Tibial nerve (tissue), 4 donors: ENCODE results near the gene PLA2G2A. TPM values are rescaled to one million over a fixed set of nuclear protein-coding genes. Genes with fewer than 3 reads are reported as not detected.
"Not testable (repeated sequence)": the region's sequence is repeated elsewhere in the genome, so short reads cannot be mapped to it uniquely, and the experiment has no call there.

ENCODE experiments used
- DNase-seq, 2 donors: peaks; one replicate each; pipeline ENCODE4 v3.0.0-alpha.2; 2019; ENCODE audit warnings: low spot score in 2 of 2
- H3K27ac ChIP-seq, 4 donors: fragments of 200-600 bp; sonication (generic) in 3 of 4; one replicate each; pipeline ENCODE4 v1.5.1; 2017 to 2019; ENCODE audit warnings: mild to moderate bottlenecking in 1 of 4
- H3K27me3 ChIP-seq, 2 donors: fragments of 200-600 bp; sonication (generic) in 1 of 2; one replicate each; pipeline versions ENCODE4 v1.5.1 to v1.6.0; 2017 to 2019
- H3K36me3 ChIP-seq, 3 donors: fragments of 200-600 bp; sonication (generic); one replicate each; pipeline ENCODE4 v1.5.1; 2018 to 2019
- H3K4me1 ChIP-seq, 4 donors: fragments of 200-600 bp; sonication (generic) in 3 of 4; one replicate each; pipeline ENCODE4 v1.5.1; 2017 to 2019
- H3K4me3 ChIP-seq, 4 donors: fragments of 200-600 bp; sonication (generic) in 3 of 4; one replicate each; pipeline ENCODE4 v1.5.1; 2017 to 2019; ENCODE audit warnings: mild to moderate bottlenecking in 1 of 4, moderate library complexity in 1 of 4
- H3K9me3 ChIP-seq, 4 donors: fragments of 200-600 bp; sonication (generic) in 3 of 4; one replicate each; pipeline ENCODE4 v1.5.1; 2017 to 2019
- CTCF ChIP-seq, 5 experiments: fragments of 200-600 bp in 3 of 5; fragments of 450-650 bp in 2 of 5; sonication (generic) in 3 of 5; IDR thresholded peaks; one replicate each; pipeline ENCODE4 v1.5.1; 2016 to 2019; ENCODE audit warnings: antibody characterized with exemption in 5 of 5, mild to moderate bottlenecking in 3 of 5, moderate library complexity in 2 of 5
- EP300 ChIP-seq, 2 donors: sonication (generic); formaldehyde crosslinking; IDR thresholded peaks; one replicate each; pipeline ENCODE4 v1.6.1; 2017; ENCODE audit warnings: antibody characterized with exemption in 2 of 2, mild to moderate bottlenecking in 1 of 2
- POLR2A ChIP-seq, 2 donors: fragments of 450-650 bp; IDR thresholded peaks; one replicate each; pipeline ENCODE4 v1.6.1; 2017; ENCODE audit warnings: antibody characterized with exemption in 2 of 2, mild to moderate bottlenecking in 2 of 2, moderate library complexity in 2 of 2
- WGBS, 2 donors: methylation state at CpG; one replicate each; pipeline ENCODE4 v1.1.5; 2018; 5-methylcytosine and 5-hydroxymethylcytosine counted together
- total RNA-seq, 4 donors: library from RNA; depleted of rRNA; stranded (reverse); fragments of >200 nt; gene quantifications; one replicate each; pipeline ENCODE4 v1.1.0, GENCODE V29; 2016

Gene PLA2G2A
- total RNA-seq, 4 donors from 2014 or later, result 327 to 509 (median 407) TPM

- Histone ChIP-seq H3K4me1 (no peaks in the 10 kb centered on the region), H3K9me3 (peaks cover 0 to under 1% (median 0%) of the 10 kb centered on the region in 4 donors), H3K27me3 (peaks cover 0 to 3% of the 10 kb centered on the region in 2 donors), H3K36me3 (no peaks in the 10 kb centered on the region), H3K27ac (no peak overlapping the region), H3K4me3 (no peak overlapping the region)
- 75 to 80% methylated on average over 2 of the region's 2 CpGs for WGBS, 2 donors
- no peak for TF ChIP-seq EP300 (IDR thresholded peaks at IDR 0.05)
- TF ChIP-seq POLR2A (IDR thresholded peaks at IDR 0.05), result no peak
- no peak for TF ChIP-seq CTCF (IDR thresholded peaks at IDR 0.05)
- DNase-seq, result no peak
Observed at GRCh38 chr1:19990689-19991088, 11.3 kb upstream of the PLA2G2A start.

- 38 to 40% methylated on average over 9 of the region's 9 CpGs for WGBS, 2 donors
- not testable (repeated sequence) for DNase-seq, H3K27ac ChIP-seq, H3K4me3 ChIP-seq, H3K4me1 ChIP-seq, H3K36me3 ChIP-seq, H3K27me3 ChIP-seq, H3K9me3 ChIP-seq
Observed at GRCh38 chr1:19990182-19990582, 10.8 kb upstream of the PLA2G2A start.

- peaks cover 0 to 3% of the 10 kb centered on the region in 2 donors for H3K27me3 ChIP-seq
- no peak overlapping the region for H3K27ac ChIP-seq
- TF ChIP-seq POLR2A (IDR thresholded peaks at IDR 0.05), result no peak
- WGBS, 2 donors, result 71 to 78% methylated on average over 4 of the region's 4 CpGs
- H3K36me3 ChIP-seq, result no peaks in the 10 kb centered on the region
- no peak for DNase-seq
- H3K4me1 ChIP-seq, result no peaks in the 10 kb centered on the region
- H3K4me3 ChIP-seq, result no peak overlapping the region
- H3K9me3 ChIP-seq, result no peaks in the 10 kb centered on the region
Observed at GRCh38 chr1:19988267-19989006, 9.0 kb upstream of the PLA2G2A start.

- peaks cover 0 to 3% of the 10 kb centered on the region in 2 donors for H3K27me3 ChIP-seq
- 73 to 92% methylated on average over 2 of the region's 2 CpGs for WGBS, 2 donors
- no peak for DNase-seq
- TF ChIP-seq CTCF (IDR thresholded peaks at IDR 0.05) (no peak), POLR2A (IDR thresholded peaks at IDR 0.05) (no peak), EP300 (IDR thresholded peaks at IDR 0.05) (no peak)
- H3K9me3 ChIP-seq, result no peaks in the 10 kb centered on the region
- no peaks in the 10 kb centered on the region for H3K36me3 ChIP-seq
- H3K4me1 ChIP-seq, result no peaks in the 10 kb centered on the region
- no peak overlapping the region for H3K4me3 ChIP-seq
- H3K27ac ChIP-seq, result no peak overlapping the region
Observed at GRCh38 chr1:19987719-19988118, 8.3 kb upstream of the PLA2G2A start.

- not testable (repeated sequence) for H3K36me3 ChIP-seq, H3K27me3 ChIP-seq, DNase-seq, H3K4me3 ChIP-seq, H3K9me3 ChIP-seq, H3K27ac ChIP-seq
- peaks cover 0 to 11% (median 0%) of the 10 kb centered on the region in 4 donors for H3K4me1 ChIP-seq
- 84 to 92% methylated on average over 4 to 32 of the region's 32 CpGs for WGBS, 2 donors
Observed at GRCh38 chr1:19984409-19985016, 5.1 kb upstream of the PLA2G2A start.

- Histone ChIP-seq H3K27me3 (no peaks in the 10 kb centered on the region), H3K4me3 (no peak overlapping the region), H3K27ac (no peak overlapping the region), H3K9me3 (no peaks in the 10 kb centered on the region), H3K36me3 (no peaks in the 10 kb centered on the region), H3K4me1 (peaks cover 0 to 11% (median 0%) of the 10 kb centered on the region in 4 donors)
- DNase-seq, result no peak
- TF ChIP-seq CTCF (IDR thresholded peaks at IDR 0.05), result no peak
- TF ChIP-seq POLR2A (IDR thresholded peaks at IDR 0.05), result no peak
- no peak for TF ChIP-seq EP300 (IDR thresholded peaks at IDR 0.05)
- 28 to 37% methylated on average over 12 of the region's 12 CpGs for WGBS, 2 donors
Observed at GRCh38 chr1:19981507-19982312, 2.3 kb upstream of the PLA2G2A start.
